Muscle layer of colon (tissue), 2 donors: ENCODE data around the gene RRAD.

Experiments used
- H3K27ac ChIP-seq: one replicate; pipeline ENCODE4 v1.7.0; 2013; ENCODE audit warnings: low read depth, mild to moderate bottlenecking, low read length, moderate library complexity
- H3K27me3 ChIP-seq, 2 donors: one replicate each; pipeline ENCODE4 v1.7.0; 2013; ENCODE audit warnings: low read length in 2 of 2, mild to moderate bottlenecking in 2 of 2; ENCODE audit not compliant: insufficient read depth in 2 of 2, control insufficient read depth in 1 of 2
- H3K36me3 ChIP-seq: one replicate; pipeline ENCODE4 v1.7.0; 2013; ENCODE audit warnings: mild to moderate bottlenecking, low read length; ENCODE audit not compliant: insufficient read depth
- H3K4me1 ChIP-seq: one replicate; pipeline ENCODE4 v1.7.0; 2013; ENCODE audit warnings: mild to moderate bottlenecking, low read length; ENCODE audit not compliant: insufficient read depth
- H3K4me3 ChIP-seq, 2 donors: one replicate each; pipeline ENCODE4 v1.7.0; 2013; ENCODE audit warnings: low read length in 2 of 2, low read depth in 1 of 2, mild to moderate bottlenecking in 1 of 2, moderate library complexity in 1 of 2
- H3K9ac ChIP-seq: one replicate; pipeline ENCODE4 v1.7.0; 2013; ENCODE audit warnings: low read length
- H3K9me3 ChIP-seq: one replicate; pipeline ENCODE4 v1.7.0; 2013; ENCODE audit warnings: mild to moderate bottlenecking, low read length
- donor health status: abdominal sarcoma.
- donor health status: Adenocarcinoma of cecum.

The RRAD gene

GRCh38 chr16:66910175-66910940, 15.0 kb downstream of the RRAD start:
- H3K36me3 ChIP-seq, result no peaks in the 10 kb centered on the region
- H3K27ac ChIP-seq, result no peak overlapping the region
- H3K4me1 ChIP-seq, result peaks cover 9% of the 10 kb centered on the region
- H3K9me3 ChIP-seq, result no peaks in the 10 kb centered on the region
- H3K4me3 ChIP-seq, result no peak overlapping the region
- no peak overlapping the region for H3K9ac ChIP-seq
- no peaks in the 10 kb centered on the region for H3K27me3 ChIP-seq

- Histone ChIP-seq H3K9me3 (no peaks in the 10 kb centered on the region), H3K36me3 (no peaks in the 10 kb centered on the region), H3K27me3 (no peaks in the 10 kb centered on the region), H3K9ac (no peak overlapping the region), H3K4me3 (no peak overlapping the region), H3K4me1 (peaks cover 23% of the 10 kb centered on the region), H3K27ac (no peak overlapping the region)
Measured at GRCh38 chr16:66908762-66909559, 16.4 kb downstream of the RRAD start.

- H3K4me3 ChIP-seq, result no peak overlapping the region
- peaks cover 31% of the 10 kb centered on the region for H3K4me1 ChIP-seq
- no peaks in the 10 kb centered on the region for H3K9me3 ChIP-seq
- H3K27ac ChIP-seq, result no peak overlapping the region
- no peaks in the 10 kb centered on the region for H3K36me3 ChIP-seq
- no peaks in the 10 kb centered on the region for H3K27me3 ChIP-seq
- H3K9ac ChIP-seq, result no peak overlapping the region
Measured at GRCh38 chr16:66908116-66908515, 17.2 kb downstream of the RRAD start.

GRCh38 chr16:66906916-66907836, 18.2 kb downstream of the RRAD start:
- Histone ChIP-seq H3K36me3 (no peaks in the 10 kb centered on the region), H3K27ac (no peak overlapping the region), H3K4me3 (no peak overlapping the region), H3K9ac (no peak overlapping the region), H3K4me1 (peaks cover 34% of the 10 kb centered on the region), H3K27me3 (no peaks in the 10 kb centered on the region), H3K9me3 (no peaks in the 10 kb centered on the region)

GRCh38 chr16:66905633-66906539, 19.4 kb downstream of the RRAD start:
- H3K9me3 ChIP-seq, result no peaks in the 10 kb centered on the region
- H3K36me3 ChIP-seq, result no peaks in the 10 kb centered on the region
- H3K4me3 ChIP-seq, result peak overlapping the region in 1 of 2 donors; percentile 41
- H3K27me3 ChIP-seq, result no peaks in the 10 kb centered on the region
- peak overlapping the region; percentile 53 for H3K27ac ChIP-seq
- no peak overlapping the region for H3K9ac ChIP-seq
- peaks cover 44% of the 10 kb centered on the region for H3K4me1 ChIP-seq

- no peaks in the 10 kb centered on the region for H3K27me3 ChIP-seq
- H3K27ac ChIP-seq, result peak overlapping the region; percentile 53
- H3K4me3 ChIP-seq, result peak overlapping the region; percentile 16 to 41
- no peak overlapping the region for H3K9ac ChIP-seq
- H3K9me3 ChIP-seq, result no peaks in the 10 kb centered on the region
- no peaks in the 10 kb centered on the region for H3K36me3 ChIP-seq
- H3K4me1 ChIP-seq, result peaks cover 53% of the 10 kb centered on the region
Measured at GRCh38 chr16:66904846-66905632, 20.3 kb downstream of the RRAD start.

GRCh38 chr16:66904428-66904845, 20.9 kb downstream of the RRAD start:
- Histone ChIP-seq H3K4me1 (peaks cover 59% of the 10 kb centered on the region), H3K36me3 (no peaks in the 10 kb centered on the region), H3K4me3 (peak overlapping the region; percentile 16 to 41), H3K27me3 (no peaks in the 10 kb centered on the region), H3K9me3 (no peaks in the 10 kb centered on the region), H3K9ac (no peak overlapping the region), H3K27ac (peak overlapping the region; percentile 53)

- Histone ChIP-seq H3K4me3 (no peak overlapping the region), H3K36me3 (no peaks in the 10 kb centered on the region), H3K4me1 (peaks cover 65% of the 10 kb centered on the region), H3K9ac (no peak overlapping the region), H3K9me3 (no peaks in the 10 kb centered on the region), H3K27me3 (no peaks in the 10 kb centered on the region), H3K27ac (no peak overlapping the region)
Measured at GRCh38 chr16:66903544-66904427, 21.5 kb downstream of the RRAD start.

- H3K27me3 ChIP-seq, result no peaks in the 10 kb centered on the region
- H3K4me3 ChIP-seq, result no peak overlapping the region
- no peak overlapping the region for H3K9ac ChIP-seq
- peaks cover 69% of the 10 kb centered on the region for H3K4me1 ChIP-seq
- H3K27ac ChIP-seq, result peak overlapping the region; percentile 15
- no peaks in the 10 kb centered on the region for H3K36me3 ChIP-seq
- no peaks in the 10 kb centered on the region for H3K9me3 ChIP-seq
Measured at GRCh38 chr16:66902648-66903543, 22.4 kb downstream of the RRAD start.
